ENCODE results near the gene PNMT. TPM values are rescaled to one million over a fixed set of nuclear protein-coding genes. Genes with fewer than 3 reads are reported as not detected.

Gene PNMT
- total RNA-seq, 1 donor from 2014 or later = 2.2 TPM

DNA sequence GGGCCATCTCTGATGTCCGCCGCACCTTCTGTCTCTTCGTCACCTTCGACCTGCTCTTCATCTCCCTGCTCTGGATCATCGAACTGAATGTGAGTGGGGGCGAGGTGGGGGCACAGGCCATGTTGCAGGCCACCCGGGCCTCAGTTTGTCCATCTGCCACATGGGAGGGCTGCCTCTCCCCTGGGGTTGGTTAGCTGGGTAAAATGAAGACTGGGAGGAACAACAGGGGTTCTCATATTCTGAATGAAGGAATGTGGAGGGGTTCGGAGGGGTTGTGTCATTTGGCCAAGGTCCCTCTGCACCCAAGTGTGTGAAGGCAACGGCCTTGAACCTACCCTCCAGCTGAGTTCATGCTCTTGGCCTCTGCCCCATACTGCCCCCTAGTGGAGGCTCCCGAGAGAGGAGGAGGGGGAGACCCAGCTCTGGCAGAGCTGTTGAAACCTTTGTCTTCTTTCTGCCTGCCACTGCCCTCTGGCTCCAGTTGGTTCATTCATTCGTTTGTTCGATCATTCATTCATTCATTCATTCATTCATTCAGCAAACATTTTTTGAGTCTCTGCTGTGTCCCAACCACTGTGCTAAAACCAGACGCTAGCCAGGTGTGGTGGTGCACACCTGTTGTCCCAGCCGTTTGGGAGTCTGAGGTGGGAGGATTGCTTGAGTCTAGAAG is 14.5 kb upstream of the PNMT start:
- peak; percentile 23 for DNase-seq

DNA sequence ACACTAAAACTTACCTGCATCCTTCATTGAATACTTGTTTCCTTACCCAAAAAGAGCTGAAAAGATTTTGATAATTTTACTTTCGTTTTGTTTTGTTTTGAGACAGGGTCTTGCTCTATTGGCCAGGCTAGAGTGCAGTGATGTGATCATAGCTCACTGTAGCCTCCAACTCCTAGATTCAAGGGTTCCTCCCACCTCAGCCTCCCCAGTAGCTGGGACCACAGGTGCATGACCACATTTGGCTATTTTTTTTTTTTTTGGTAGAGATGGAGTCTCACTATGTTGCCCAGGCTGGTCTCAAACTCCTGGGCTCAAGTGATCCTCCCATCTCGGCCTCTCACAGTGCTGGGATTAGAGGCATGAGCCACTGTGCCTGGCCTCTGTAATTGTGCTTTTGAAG is 13.1 kb upstream of the PNMT start:
- no peak for DNase-seq

DNA sequence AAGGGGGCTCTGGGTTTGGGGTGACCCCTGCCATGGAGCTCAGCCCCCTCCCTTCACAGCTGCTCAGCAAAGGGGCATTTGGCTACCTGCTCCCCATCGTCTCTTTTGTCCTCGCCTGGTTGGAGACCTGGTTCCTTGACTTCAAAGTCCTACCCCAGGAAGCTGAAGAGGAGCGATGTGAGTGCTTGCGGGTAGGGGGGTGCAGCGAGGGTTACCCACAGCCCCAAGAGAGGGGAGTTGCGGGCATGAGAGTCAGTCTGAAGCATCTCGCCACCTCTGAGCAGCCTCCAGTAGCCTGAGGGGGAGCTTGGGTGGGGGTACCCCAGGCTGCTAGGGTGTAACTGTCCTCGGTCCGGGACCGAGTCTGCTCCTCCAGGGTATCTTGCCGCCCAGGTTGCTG is 9.9 kb upstream of the PNMT start:
- DNase-seq = no peak

DNA sequence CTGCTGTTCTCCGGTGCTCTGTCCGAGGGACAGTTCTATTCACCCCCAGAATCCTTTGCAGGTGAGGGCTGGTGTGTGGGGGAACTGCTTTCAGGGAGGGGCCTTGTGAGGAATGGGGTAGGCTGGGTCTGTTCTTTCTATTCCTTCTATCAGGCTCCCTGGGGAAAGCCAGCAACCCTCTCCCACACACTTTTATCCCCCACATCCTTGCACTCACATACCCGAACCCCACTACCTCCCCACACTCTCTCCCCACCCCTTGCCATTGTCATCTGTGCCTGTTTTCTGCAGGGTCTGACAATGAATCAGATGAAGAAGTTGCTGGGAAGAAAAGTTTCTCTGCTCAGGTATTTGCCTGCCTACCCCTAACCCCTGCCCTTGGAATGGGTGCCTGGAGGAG is 9.5 kb upstream of the PNMT start:
- no peak for DNase-seq

DNA sequence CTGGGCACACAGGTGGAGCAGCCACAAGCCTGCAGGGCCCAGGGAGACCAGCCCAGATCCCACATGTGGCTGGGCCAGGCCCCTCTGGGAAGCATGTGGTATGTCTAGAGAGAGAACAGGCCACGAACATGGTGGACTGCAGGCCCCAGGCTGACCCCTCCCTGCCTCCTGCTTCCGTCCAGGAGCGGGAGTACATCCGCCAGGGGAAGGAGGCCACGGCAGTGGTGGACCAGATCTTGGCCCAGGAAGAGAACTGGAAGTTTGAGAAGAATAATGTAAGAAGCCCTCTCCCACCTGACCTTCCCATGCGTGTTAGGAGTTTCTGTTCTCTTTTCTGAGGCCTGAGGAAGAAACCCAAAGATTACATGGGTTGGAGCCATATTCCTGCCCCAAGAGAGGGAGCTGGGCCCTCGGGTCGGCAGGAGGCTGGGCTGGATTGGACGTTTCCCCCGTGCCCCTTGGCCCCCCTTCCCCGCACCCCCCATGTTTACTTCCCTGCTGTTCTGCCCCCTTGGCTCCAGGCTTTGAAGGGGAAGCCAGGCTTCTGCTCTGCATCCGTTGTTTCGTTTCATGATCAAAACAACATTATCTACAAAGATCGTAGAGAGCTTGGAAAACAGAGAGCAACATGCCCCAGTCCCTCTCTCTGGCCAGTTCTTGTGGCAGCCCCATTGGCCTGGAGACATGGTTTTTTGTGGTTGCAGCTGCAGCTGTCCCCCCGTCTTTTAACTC is 8.8 kb upstream of the PNMT start:
- no peak for DNase-seq

DNA sequence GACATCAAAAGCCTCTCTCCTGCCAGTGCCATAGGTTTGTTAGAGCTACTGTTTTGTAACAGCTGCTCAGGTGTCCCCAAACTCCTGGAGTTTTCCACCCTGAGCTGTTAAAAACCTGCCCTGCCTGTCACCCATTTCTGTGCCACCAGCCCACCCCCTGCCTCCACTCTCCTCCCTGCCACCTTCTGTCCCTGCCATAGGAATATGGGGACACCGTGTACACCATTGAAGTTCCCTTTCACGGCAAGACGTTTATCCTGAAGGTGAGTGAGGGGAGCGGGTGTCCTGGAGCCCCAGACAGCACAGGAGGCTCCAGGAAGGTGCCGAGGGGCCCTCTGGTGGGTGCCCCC is 8.3 kb upstream of the PNMT start:
- no peak for DNase-seq

DNA sequence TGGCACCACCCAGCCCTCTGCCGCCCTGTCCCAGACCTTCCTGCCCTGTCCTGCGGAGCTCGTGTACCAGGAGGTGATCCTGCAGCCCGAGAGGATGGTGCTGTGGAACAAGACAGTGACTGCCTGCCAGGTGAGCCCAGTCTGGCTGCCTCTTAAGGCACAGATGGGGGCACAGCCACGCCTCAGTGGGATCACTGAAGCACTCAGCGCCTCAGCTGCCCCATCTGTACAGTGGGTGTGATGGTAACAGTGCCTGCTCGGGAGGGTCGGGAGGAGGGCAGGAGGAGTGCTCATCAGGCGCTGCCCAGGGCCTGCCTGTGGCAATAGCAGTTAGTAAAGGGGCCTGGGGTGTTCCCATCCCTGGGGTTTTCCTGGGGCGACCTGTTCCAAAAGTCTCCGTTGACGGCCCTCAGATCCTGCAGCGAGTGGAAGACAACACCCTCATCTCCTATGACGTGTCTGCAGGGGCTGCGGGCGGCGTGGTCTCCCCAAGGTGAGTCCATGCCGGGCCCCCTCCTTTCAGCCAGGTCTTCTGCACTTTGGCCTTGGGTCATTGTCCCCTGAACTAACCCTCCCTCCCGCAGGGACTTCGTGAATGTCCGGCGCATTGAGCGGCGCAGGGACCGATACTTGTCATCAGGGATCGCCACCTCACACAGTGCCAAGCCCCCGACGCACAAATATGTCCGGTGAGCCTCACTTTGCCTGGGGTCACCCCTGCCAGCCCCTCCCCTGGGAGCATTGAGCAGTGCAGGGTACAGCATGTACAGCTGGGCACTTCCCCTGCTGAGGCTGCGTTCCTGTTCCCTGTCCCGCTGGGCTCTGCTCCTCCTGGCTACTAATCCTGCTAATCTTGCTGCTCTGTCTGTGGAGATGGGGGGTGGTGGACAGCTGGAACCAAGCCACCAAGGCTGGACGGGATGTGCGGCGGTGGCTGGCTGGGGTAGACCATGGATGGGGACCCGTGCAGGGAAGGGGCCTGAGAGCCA is 7.6 kb upstream of the PNMT start:
- no peak for DNase-seq

DNA sequence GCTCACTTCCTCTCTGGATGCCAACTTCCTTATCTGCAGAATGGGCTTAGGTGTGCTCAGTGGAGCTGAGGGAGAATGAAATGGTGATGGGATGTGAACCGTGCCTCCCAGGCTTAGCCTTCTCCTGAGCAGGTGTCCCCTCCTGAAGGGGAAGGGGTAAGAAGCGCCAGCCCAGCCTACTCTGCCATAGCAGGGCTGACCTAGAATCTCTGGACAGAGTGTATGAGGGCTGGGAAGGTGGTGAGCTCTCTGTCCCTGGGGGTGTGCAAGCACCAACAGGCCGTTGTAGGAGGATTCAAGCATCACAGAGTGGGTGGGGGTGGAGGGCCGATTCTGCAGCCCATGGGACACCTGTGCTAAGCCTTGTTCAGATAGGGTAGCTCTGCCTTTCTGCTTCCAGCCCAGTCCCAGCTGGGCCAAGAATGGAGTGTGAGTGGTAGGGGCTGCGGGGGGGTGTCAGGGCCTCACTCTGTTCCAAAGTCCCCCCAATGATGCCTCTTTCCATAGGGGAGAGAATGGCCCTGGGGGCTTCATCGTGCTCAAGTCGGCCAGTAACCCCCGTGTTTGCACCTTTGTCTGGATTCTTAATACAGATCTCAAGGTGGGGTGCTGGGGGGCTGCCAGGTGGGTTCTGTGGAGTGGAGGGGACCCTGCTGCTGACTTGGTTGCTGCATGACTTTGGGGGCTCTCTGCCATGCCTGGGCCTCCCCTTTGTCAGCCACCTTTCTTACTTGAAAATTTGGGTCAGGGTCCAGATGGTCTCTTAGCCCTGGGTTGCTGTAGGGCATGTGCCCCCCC is 6.3 kb upstream of the PNMT start:
- no peak for DNase-seq

DNA sequence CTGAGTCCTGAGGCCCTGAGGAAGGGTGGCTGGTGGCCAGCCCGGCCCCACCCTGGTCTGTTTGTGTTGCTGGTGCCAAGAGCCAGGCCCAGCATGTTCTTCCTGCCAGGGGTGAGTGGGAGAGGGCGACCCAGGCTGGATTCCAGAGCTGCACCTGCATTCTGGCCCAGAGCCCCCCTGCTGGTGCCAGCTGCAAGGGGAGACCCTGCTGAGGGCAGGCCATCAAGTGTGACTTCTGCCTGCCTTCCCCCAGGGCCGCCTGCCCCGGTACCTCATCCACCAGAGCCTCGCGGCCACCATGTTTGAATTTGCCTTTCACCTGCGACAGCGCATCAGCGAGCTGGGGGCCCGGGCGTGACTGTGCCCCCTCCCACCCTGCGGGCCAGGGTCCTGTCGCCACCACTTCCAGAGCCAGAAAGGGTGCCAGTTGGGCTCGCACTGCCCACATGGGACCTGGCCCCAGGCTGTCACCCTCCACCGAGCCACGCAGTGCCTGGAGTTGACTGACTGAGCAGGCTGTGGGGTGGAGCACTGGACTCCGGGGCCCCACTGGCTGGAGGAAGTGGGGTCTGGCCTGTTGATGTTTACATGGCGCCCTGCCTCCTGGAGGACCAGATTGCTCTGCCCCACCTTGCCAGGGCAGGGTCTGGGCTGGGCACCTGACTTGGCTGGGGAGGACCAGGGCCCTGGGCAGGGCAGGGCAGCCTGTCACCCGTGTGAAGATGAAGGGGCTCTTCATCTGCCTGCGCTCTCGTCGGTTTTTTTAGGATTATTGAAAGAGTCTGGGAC is 5.5 kb upstream of the PNMT start:
- DNase-seq = no peak

DNA sequence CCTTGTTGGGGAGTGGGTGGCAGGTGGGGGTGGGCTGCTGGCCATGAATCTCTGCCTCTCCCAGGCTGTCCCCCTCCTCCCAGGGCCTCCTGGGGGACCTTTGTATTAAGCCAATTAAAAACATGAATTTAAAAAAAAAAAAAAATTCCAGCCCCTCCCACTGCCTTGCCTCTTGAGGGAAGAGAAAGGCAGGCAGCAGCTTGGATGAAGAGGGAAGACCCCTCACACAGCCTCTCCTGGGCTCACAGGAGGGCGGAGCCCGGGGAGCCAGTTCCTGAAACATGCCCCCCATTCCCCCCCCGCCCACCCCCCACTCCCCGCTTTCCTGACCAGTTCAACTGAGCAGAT is 4.9 kb upstream of the PNMT start:
- DNase-seq = no peak

DNA sequence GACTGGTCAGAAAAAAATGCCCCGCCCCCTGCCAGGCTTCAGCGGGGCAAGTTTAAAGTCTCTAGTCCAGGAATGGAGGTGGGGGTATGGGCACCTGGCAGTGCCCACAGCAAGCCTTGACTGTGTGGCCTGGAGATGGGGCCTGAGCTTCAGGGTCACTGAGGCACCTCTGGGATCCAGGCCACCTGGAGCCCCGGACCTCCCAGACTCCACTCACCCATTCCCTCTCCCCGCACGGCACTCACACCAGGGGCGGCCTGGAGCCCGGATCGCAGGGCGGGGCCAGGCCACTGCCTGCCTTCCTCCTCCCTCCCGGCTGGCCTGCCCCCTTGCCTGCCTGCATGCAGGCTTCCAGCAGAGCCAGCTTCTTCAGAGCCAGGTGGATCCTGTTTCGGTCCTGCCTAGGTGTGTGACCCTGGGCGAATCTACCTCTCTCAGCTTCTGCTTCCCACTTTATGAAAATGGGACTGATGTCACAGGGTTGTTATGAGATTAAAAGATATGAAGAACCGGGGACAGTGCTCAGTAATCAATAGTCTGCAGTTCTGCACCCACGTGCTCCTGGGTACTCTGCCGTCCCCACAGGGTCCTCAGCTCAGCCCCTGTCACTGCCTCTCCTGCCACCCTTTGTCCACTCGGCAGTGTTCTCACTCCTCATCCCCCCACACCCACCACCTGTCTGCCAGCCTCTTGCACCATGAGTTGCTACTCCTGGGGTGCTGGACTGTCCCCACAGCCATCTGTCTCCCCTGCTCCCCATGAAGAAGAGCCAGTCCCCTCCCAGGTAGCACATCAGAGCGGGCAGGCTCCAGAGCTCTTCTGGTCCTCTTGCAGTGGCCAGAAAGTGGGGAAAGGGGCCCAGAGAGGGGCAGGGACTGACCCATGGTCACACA is 4.3 kb upstream of the PNMT start:
- DNase-seq = no peak

DNA sequence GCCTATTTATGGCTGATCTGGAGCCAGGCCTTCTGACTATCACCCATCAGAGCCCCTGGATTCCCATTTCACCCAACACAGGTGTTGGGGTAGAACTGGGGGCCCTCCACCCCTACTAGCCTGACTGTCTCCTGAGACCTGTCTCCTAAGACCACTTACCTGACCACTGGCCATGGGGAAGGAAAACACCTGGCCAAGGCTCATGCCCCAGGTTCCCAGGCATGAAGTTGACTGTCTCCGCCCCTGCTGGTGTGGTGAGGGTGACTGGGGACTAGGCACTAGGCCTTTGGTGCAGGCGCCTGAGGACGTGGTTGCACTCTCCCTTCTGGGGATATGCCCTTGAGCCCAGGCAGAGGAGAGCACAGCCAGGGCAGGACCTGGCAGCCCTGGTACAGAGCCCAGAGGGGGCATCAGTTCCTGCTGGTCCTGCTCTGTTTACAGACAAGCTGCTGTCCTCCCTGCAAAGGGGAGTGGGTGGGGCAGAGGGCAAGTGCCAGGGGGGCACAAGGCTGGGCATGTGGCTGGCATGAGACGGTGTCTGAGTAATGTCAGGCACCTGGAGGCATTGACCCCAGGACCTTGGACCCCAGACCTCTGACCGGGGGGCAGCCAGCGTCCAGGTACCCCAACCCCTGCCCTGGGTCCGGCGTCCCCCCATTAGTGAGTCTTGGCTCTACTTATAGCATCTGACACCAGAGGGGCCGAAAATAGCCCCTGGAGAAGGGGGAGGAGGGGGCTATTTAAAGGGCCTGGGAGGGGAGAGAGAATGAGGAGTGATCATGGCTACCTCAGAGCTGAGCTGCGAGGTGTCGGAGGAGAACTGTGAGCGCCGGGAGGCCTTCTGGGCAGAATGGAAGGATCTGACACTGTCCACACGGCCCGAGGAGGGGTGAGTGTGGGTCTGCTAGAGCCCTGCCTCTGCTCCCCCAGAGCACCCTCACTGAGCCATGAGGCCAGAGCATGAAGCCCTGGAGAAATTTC is 3.4 kb upstream of the PNMT start, which contains the start of gene TCAP:
Gene TCAP, plus strand, starts transcription at position 769 of the 981 bp plus-strand sequence. Its CDS starts 11 bp downstream, at position 780.
- DNase-seq = no peak

DNA sequence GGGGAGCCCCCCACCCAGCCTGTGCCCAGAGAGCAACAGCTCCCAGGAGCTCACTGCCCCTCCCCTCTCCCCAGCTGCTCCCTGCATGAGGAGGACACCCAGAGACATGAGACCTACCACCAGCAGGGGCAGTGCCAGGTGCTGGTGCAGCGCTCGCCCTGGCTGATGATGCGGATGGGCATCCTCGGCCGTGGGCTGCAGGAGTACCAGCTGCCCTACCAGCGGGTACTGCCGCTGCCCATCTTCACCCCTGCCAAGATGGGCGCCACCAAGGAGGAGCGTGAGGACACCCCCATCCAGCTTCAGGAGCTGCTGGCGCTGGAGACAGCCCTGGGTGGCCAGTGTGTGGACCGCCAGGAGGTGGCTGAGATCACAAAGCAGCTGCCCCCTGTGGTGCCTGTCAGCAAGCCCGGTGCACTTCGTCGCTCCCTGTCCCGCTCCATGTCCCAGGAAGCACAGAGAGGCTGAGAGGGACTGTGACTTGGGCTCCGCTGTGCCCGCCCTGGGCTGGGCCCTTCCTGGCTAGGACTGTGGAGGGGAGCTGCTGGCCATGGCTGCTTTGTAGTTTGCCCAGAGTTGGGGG is 2.5 kb upstream of the PNMT start:
- DNase-seq = no peak

DNA sequence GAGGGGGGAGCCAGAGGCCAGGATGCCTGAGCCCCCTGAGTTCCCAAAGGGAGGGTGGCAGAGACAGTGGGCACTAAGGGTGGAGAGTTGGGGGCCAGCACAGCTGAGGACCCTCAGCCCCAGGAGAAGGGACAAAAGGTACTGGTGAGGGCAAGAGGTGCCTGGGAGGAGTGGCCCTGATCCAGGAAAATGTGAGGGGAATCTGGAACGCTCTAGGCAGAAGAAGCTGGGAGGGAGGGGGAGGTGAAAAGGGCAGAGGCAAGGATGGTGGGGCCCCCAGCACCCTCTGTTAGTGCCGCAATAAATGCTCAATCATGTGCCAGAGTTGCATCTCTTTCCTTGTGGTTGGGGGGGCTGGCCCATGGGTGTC is 2.0 kb upstream of the PNMT start:
- no peak for DNase-seq

DNA sequence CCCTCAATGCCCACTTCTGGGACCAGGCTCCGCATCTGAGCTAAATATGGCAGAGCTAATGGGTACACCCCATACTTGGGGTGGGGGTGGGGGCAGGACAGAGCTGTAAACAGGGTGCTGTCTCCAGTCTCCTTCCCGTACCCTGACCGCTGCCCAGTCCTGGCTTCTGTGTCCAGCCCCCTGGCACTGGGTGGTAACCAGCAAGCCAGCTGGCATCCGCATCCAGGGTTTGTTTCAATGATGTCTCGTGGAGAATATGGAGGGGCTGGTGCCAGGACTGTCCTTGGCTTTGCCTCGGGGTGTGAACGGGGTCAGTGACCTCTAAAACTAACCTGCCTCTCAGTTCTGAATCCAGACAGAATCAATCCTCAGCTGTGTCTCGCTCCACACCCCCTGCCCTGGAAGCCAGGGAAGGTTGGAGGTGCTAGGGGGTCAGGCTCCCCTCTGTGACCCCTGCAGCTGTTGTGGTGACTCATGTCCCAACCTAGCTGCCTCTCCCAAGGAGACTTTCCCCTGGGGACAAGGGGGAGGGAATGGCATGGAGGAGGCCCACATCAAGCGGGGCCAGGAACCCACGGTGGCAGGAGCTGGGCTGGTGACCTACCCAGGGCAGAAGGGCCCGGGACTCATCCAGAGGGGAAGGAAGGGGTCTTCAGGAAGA is 1.5 kb upstream of the PNMT start:
- no peak for DNase-seq

DNA sequence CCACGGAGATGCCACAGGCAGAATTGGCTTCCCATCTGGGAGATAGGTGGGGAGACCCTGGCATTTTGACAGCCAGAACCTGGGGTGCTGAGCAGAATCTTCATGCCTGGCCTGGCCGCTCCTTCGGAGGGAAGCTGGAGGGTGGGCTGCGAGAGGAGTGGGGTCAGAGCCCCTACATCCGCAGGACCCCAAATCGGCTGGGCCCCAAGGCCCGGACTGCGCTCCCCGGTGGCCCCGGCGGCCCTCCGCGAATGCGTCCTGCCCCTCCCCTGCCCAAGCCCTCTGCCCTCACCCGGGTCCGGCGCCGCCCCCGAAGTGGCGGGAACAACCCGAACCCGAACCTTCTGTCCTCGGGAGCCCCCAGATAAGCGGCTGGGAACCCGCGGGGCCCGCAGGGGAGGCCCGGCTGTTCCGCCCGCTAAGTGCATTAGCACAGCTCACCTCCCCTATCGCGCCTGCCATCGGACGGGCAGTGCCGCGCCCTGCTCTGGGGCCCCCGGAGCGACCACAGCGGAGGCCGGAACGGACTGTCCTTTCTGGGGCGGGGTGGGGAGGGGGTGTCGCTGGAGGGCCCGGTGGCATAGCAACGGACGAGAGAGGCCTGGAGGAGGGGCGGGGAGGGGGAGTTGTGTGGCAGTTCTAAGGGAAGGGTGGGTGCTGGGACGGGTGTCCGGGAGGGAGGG is 850 bp upstream of the PNMT start:
- DNase-seq = no peak

DNA sequence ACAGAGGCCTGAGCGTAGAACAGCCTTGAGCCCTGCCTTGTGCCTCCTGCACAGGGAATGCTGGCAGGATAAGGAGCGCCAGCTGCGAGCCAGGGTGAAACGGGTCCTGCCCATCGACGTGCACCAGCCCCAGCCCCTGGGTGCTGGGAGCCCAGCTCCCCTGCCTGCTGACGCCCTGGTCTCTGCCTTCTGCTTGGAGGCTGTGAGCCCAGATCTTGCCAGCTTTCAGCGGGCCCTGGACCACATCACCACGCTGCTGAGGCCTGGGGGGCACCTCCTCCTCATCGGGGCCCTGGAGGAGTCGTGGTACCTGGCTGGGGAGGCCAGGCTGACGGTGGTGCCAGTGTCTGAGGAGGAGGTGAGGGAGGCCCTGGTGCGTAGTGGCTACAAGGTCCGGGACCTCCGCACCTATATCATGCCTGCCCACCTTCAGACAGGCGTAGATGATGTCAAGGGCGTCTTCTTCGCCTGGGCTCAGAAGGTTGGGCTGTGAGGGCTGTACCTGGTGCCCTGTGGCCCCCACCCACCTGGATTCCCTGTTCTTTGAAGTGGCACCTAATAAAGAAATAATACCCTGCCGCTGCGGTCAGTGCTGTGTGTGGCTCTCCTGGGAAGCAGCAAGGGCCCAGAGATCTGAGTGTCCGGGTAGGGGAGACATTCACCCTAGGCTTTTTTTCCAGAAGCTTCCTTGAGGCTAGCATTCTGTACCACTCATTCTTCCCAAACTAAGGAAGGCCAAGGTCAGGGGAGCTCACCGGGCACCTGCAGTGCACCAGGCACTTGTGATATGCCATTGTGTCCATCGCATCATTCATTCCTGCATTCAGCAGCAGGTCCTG is 1.9 kb downstream of the PNMT start:
- no peak for DNase-seq
